ENCODE results near the gene SNX18.

- TF ChIP-seq CTCF (IDR thresholded peaks at IDR 0.05) (no peak), POLR2A (IDR thresholded peaks at IDR 0.05) (no peak)
These were observed 26.5 kb downstream of the SNX18 start for GRCh38 chr5:54544044-54544443.

All from esophagus squamous epithelium (tissue), 4 donors.